ENCODE measurements around the gene UBE2H. TPM values are rescaled to one million over a fixed set of nuclear protein-coding genes. Genes with fewer than 3 reads are reported as not detected.
A peak's percentile ranks its signal among the peaks of the same experiment; 100 is the strongest.

Gene UBE2H
- total and polyA plus RNA-seq, 2 experiments from 2014 or later = 73.4 to 98.9 TPM

DNA sequence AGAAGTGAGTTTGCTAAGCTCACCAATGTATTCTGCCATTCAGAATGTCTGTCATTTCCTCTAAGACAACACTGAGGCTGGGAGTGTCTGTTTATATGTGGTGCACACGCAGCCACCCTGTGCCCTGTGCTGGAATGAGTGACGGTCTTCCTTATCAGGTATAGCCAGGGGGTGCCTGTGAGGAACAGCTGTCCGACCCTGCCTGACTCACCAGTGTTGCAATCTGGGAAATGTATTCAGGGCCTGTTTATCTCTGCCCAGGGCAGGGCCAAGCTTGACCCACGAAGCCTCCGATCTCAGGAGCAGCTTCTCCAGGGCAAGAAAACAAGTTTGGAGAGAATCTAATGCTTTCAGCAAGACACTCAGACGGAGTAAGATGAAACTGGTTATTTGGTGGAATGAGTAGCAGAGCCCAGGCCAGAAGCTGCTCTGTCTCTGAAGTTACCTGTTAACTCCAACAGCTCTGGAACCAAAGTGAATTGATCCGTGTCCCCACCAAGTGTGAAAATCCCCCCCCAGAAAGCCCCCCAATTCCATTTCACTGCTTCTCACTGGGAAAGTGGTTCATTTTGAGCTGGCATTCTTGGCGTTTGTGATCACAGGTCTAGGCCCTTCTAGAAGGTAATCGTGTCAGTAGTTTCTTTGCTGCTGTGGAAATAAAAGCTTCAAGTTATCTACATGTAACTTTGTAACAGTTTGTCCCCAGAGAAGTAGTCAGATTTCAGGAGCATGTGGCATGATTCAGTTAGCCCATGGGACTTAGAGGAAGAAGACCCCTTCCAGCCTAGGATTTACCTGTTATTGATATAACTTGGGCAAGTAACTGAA is 6.1 kb upstream of the UBE2H start:
- TF ChIP-seq EZH2phosphoT487 (IDR thresholded peaks at IDR 0.05; ENCODE audit: low read depth, severe bottlenecking, unreplicated experiment) = no peak
- no peak for TF ChIP-seq EZH2 (IDR thresholded peaks at IDR 0.05; ENCODE audit: borderline replicate concordance)
- TF ChIP-seq, protein P1, sequence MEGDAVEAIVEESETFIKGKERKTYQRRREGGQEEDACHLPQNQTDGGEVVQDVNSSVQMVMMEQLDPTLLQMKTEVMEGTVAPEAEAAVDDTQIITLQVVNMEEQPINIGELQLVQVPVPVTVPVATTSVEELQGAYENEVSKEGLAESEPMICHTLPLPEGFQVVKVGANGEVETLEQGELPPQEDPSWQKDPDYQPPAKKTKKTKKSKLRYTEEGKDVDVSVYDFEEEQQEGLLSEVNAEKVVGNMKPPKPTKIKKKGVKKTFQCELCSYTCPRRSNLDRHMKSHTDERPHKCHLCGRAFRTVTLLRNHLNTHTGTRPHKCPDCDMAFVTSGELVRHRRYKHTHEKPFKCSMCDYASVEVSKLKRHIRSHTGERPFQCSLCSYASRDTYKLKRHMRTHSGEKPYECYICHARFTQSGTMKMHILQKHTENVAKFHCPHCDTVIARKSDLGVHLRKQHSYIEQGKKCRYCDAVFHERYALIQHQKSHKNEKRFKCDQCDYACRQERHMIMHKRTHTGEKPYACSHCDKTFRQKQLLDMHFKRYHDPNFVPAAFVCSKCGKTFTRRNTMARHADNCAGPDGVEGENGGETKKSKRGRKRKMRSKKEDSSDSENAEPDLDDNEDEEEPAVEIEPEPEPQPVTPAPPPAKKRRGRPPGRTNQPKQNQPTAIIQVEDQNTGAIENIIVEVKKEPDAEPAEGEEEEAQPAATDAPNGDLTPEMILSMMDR (IDR thresholded peaks at IDR 0.05; ENCODE audit: poor library complexity) = no peak
- Histone ChIP-seq H3K4me2 (peak overlapping the region; percentile 53), H3K79me2 (no peaks in the 10 kb centered on the region), H4K20me1 (ENCODE audit: insufficient read depth, poor library complexity, severe bottlenecking) (no peaks in the 10 kb centered on the region), H3K27me3 (no peaks in the 10 kb centered on the region), H3K4me3 (no peak overlapping the region), H3K9me2 (replicated peaks; ENCODE audit: insufficient read depth) (no peaks in the 10 kb centered on the region), H3K27ac (peak overlapping the region; percentile 92), H3K9me3 (ENCODE audit: low read depth) (no peaks in the 10 kb centered on the region), H2AFZ (peak overlapping the region; percentile 16), H3K4me1 (ENCODE audit: insufficient read depth) (peaks cover 12% of the 10 kb centered on the region), H3K36me3 (replicated peaks; ENCODE audit: insufficient read depth, low read depth) (no peaks in the 10 kb centered on the region)
- WGBS (ENCODE audit: low lambda C conversion rate, missing lambda C conversion rate) = 30% methylated on average over 9 of the region's 9 CpGs
- peak; percentile 90 for DNase-seq (ENCODE audit: low spot score)

DNA sequence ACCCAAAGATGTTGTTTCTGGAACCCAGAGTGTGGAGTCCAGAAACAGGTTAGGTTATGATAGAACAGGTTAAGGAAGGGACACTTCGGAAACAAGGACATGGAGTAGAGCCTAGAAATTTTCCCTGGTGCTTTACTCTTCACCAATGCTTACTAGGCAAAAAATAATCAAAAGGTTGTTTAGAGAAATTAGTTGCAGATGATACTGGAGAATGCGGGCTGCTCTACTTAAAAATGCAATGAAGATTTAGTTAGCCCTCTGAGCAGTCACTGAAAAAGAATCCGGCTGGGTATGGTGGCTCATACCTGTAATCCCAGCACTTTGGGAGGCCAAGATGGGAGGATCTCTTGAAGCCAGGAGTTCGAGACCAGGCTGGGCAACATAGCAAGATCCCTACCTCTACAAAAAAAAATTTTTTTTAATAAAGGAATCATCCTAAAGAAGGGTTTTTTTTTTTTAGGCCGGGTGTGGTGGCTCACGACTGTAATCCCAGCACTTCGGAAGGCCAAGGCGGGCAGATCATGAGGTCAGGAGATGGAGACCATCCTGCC is 3.3 kb upstream of the UBE2H start:
- H2AFZ ChIP-seq = no peak overlapping the region
- no peaks in the 10 kb centered on the region for H3K9me2 ChIP-seq (replicated peaks; ENCODE audit: insufficient read depth)
- no peaks in the 10 kb centered on the region for H3K27me3 ChIP-seq
- TF ChIP-seq EZH2 (IDR thresholded peaks at IDR 0.05; ENCODE audit: borderline replicate concordance) (no peak), EZH2phosphoT487 (IDR thresholded peaks at IDR 0.05; ENCODE audit: low read depth, severe bottlenecking, unreplicated experiment) (no peak)
- TF ChIP-seq, protein P1 (IDR thresholded peaks at IDR 0.05; ENCODE audit: poor library complexity) = no peak
- no peaks in the 10 kb centered on the region for H4K20me1 ChIP-seq (ENCODE audit: insufficient read depth, poor library complexity, severe bottlenecking)
- 92% methylated on average over 8 of the region's 8 CpGs for WGBS (ENCODE audit: low lambda C conversion rate, missing lambda C conversion rate)
- H3K4me1 ChIP-seq (ENCODE audit: insufficient read depth) = peaks cover 12% of the 10 kb centered on the region
- H3K27ac ChIP-seq = peak overlapping the region; percentile 1
- no peak overlapping the region for H3K4me2 ChIP-seq
- no peaks in the 10 kb centered on the region for H3K9me3 ChIP-seq (ENCODE audit: low read depth)
- DNase-seq (ENCODE audit: low spot score) = no peak
- H3K4me3 ChIP-seq = no peak overlapping the region
- no peaks in the 10 kb centered on the region for H3K36me3 ChIP-seq (replicated peaks; ENCODE audit: insufficient read depth, low read depth)
- H3K79me2 ChIP-seq = peaks cover 16% of the 10 kb centered on the region

DNA sequence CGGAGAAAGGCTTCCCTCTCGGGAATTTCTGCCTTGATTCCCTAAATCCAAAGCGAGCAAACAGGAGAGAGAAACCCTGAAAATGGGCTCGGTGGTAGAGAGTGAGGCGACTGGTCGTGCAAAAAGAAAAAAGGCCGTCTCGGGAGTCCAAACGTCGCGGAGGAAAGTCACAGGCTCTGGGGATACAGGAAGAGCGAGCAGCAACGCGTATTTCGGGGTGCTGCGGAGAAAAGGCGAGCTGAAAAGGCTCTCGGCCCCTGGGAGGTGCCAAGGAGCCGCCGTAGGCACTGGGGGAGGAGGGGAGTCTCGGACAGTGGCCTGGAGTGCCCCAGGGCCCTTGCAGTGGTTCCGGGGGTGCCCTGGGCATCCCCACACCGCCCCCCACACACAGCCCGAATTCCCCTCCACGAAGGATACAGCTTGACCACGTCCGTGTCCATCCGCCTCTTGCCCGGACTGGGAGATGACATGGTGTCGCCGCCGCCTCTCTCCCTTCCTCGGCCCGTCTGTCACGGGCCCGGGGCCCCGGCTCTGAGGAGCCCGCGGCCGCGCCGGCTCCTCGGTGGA is 591 bp downstream of the UBE2H start:
- no peaks in the 10 kb centered on the region for H3K9me3 ChIP-seq (ENCODE audit: low read depth)
- H3K27ac ChIP-seq = peak overlapping the region; percentile 92
- no peaks in the 10 kb centered on the region for H3K36me3 ChIP-seq (replicated peaks; ENCODE audit: insufficient read depth, low read depth)
- H3K79me2 ChIP-seq = peaks cover 46% of the 10 kb centered on the region
- H3K9me2 ChIP-seq (replicated peaks; ENCODE audit: insufficient read depth) = no peaks in the 10 kb centered on the region
- no peak for TF ChIP-seq EZH2phosphoT487 (IDR thresholded peaks at IDR 0.05; ENCODE audit: low read depth, severe bottlenecking, unreplicated experiment)
- no peak for TF ChIP-seq EZH2 (IDR thresholded peaks at IDR 0.05; ENCODE audit: borderline replicate concordance)
- TF ChIP-seq, protein P1 (IDR thresholded peaks at IDR 0.05; ENCODE audit: poor library complexity) = no peak
- peak; percentile 59 for DNase-seq (ENCODE audit: low spot score)
- 2% methylated on average over 22 of the region's 43 CpGs for WGBS (ENCODE audit: low lambda C conversion rate, missing lambda C conversion rate)
- H2AFZ ChIP-seq = peak overlapping the region; percentile 5
- H3K4me3 ChIP-seq = peak overlapping the region; percentile 85
- peak overlapping the region; percentile 78 for H3K4me2 ChIP-seq
- H4K20me1 ChIP-seq (ENCODE audit: insufficient read depth, poor library complexity, severe bottlenecking) = peaks cover 12% of the 10 kb centered on the region
- no peaks in the 10 kb centered on the region for H3K27me3 ChIP-seq
- peaks cover 21% of the 10 kb centered on the region for H3K4me1 ChIP-seq (ENCODE audit: insufficient read depth)
